HuH-7 (cell line): Measurements from ENCODE around the gene LRRFIP1.
"Not testable (repeated sequence)": the region's sequence is repeated elsewhere in the genome, so short reads cannot be mapped to it uniquely, and the experiment has no call there.

Experiments
- DNase-seq: peaks from one replicate; pipeline ENCODE4 v3.0.0; 2011; ENCODE audit warnings: low spot score

Gene LRRFIP1

DNA sequence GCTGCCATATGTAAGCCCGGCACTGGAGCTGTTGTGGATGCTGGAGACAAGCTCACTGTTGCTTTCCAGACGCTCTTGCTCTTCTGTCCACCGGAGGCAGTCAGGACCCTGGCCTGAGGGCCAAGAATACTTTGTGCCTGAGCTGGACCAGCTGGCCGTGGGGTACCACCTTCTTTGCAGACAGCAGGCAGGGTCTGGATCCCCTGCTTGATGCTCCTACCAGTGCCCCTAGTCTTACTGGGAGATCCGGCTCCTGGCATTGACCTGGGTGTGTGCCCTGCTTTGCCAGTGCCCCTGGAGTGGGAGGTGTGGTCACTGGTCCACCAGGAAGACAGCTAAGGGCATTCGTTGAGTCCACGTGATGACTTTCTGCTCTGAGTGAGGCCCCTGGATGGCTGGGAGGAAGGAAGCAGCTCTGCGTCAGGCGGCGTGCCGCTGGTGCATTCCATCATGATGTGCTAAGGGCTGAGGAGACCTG lies 59.3 kb downstream of the LRRFIP1 start:
- DNase-seq, result peak; percentile 44

DNA sequence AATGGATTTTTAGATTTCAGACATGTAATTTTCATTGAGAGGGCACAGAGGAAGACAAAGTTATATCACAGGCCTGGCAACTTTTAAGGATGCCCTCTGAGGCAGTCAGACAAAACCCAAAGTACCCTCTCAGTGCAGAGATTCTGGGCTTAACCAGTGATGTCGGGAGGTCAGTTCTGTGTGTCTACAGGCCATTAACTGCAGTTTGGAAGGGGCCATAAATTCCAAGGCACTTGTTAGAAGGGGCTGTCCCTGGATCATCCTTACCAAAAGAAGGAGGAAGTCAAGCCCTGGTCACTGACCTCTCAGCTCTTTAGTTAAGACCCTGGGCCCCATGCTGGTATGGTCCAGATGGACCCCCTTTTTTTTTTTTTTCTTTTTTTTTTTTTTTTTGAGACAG lies 60.7 kb downstream of the LRRFIP1 start:
- DNase-seq, result no peak

DNA sequence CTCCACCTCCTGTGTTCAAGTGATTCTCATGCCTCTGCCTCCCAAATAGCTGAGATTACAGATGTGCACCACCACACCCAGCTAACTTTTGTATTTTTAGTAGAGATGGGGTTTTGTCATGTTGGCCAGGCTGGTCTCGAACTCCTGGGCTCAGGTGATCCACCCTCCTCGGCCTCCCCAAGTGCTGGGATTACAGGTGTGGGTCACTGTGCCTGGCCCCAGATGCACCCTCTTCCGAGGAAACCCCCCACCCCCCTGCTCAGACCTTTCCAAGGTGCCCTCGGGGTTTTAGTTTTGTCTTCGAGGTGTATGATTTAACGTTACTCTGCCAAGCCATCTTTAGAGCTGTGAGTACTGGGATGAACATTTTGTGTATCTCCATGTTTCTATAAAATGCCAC lies 61.2 kb downstream of the LRRFIP1 start:
- DNase-seq, result not testable (repeated sequence)

DNA sequence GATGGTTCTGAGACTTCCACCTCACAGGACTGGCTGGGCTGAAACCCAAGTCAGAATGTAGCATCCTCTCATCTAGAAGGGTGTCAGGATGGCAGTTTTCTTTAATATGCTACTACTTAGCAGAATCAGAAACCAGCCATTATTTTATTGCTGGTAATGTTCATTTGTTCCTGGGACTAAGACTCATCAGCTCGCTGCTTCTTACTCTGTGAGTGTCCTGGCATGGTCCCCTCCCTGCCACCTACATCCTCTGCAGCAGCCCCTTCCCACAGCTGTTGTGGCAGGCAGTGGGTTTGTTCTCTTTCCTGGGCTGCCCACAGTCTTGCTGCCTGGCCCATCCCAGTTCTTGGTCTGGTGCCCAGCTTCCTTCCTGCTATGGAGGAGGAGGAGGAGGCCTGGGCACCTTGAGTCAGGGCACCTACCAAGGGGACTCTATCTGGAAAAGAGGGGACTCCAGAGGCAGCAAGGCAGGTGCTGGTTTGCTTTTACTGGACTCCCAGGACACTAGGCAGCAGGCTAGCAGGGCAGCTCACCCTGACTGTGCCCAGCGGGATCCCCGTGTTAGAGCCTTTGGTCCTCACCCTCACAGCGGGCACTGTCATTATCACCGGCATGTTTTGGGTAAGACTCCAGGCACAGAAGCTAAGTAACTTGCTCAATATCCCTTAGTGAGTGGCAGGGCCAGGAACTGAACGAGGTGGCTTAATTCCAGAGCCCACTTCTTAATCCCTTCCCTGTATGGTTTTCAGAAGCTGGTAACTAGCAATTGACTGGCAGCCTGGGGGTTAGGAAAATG lies 62.1 kb downstream of the LRRFIP1 start:
- no peak for DNase-seq

DNA sequence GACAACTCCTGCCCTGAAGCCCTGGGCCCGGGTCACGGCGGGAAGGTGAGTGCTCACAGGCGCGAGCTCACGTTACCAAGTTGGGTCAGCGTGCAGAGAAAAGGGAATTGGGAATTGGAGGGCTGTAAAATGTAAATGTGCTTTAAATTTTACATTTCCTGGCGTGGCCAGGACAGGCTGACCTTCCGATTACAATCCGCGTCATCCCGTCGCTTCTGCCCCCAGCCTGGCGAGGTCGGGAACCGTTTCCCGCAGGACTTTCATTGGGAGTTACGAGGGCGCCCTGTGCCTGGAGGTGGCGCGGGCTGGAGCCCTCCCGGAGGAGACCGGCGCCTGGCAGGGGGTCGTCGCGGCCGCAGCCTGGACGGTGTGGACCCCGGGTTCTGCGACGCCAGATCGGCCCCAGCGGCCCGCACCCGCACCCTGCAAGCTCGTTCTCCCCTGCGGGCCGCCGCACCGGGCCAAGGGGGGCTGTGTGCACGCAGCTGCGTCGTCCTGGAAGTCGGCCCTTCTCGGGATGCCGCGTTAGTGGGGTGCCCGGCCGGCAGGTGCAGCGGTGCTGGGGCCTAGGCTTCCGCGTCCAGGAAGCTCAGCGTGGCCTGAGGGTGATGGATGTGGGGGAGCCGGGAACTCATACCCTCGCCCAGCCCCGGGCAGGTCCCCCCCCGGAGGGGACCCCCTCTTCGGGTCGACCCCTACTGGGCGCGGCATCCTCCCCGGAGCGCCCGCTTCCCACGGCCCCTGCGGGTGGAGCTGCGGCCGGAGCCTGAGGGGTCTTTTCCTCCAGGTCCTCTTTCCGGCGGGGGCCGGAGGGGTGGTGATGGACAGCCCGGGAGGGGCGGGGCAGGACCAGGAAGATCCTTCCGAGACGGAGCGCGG lies 63.9 kb downstream of the LRRFIP1 start:
- DNase-seq, result no peak

DNA sequence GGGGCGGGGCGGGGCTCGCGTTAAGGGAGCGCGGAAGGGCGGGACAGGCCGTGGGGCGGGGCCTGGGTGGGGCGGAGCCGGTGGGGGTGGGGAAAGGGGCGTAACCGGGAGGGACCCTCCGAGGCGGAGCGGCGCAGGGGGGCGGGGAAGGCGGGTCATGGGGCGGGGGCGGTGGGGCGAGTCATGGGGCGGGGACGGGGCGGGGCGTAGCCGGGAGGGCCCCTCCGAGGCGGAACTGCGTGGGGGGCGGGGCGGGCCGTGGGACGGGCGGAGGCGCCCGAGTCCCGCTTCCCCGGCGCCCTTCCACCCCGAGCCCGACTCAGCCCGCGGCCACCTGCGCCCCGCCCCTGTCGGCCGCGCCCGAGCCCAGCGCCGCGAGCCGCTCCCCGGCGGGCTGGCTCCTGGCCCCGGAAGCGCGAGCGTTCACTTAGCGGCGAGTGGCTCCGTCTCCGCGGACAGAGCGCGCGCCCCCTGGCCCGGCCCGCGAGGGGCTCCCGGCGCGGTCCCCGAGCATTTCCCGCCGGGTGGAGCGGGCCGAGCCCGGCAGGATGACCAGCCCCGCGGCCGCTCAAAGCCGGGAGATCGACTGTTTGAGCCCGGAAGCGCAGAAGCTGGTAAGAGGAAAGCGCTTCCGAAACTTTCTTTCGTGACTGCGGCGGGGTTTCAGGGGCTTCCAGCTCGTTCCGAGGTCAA lies 64.7 kb downstream of the LRRFIP1 start:
- DNase-seq, result peak; percentile 89

DNA sequence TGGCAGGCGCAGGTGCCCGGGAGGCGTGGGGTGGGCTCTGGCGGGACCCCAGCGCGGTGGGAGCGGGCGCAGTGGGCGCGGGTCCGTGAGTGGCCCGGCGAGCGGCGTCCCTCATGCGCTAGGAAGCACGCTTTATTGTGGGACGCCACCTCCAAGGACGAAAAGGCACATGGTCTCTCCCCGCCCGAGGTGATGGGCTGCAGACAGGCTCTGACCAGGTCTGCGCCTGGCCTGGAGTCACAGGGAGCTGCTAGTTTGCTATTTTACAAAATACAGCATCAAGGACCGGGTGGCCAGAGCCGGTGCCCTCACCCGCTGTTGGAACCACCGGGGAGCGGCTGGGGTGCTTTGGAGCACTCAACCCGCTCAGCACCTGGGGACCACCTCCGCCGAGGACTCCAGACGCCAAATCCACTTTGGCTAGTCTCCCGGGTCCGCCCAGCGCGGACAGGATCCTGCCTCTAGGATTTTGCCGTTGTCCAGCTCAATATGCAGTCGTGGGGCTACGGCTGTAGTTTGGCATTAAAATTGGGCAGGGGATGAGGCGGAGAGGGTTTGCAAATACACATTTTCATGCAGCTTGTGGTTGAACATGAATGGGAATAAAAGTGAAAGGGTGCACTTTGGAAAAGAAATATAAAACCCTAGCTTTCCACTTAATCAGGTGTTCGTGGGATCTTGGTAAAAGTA lies 65.4 kb downstream of the LRRFIP1 start:
- no peak for DNase-seq

DNA sequence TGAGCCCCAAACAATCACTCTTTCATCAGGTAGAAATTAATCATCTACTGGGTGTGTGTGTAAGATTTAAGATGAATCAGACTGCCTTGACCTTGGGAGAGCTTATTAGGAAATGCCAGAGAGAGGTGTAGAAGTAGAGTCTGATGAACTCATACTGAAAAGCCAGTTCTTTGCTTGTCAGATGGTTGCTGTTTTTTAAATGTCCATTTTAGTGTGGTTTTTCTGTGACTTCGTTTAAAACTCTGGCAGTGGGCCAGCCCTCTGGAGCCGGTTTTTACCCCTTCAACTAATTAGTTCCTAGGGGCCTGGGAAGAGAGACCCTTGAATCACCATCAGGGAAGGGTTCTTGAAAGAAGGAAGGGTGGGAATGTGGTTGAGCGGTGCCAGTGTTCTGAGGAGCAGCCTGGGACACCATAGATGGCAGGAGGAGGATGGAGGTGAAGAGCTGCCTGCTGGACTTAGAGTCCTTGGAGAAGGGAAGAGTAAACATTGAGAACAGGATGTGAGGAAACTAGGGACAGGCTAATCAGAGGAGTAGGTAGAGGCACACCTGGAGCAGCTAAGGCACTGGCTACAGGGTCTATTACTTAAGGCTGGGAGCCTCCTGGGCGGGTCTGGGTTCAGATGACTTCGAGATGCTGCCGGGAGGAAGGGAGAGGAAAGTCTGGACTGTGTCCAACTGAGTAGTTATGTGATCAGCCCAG lies 66.1 kb downstream of the LRRFIP1 start:
- no peak for DNase-seq

DNA sequence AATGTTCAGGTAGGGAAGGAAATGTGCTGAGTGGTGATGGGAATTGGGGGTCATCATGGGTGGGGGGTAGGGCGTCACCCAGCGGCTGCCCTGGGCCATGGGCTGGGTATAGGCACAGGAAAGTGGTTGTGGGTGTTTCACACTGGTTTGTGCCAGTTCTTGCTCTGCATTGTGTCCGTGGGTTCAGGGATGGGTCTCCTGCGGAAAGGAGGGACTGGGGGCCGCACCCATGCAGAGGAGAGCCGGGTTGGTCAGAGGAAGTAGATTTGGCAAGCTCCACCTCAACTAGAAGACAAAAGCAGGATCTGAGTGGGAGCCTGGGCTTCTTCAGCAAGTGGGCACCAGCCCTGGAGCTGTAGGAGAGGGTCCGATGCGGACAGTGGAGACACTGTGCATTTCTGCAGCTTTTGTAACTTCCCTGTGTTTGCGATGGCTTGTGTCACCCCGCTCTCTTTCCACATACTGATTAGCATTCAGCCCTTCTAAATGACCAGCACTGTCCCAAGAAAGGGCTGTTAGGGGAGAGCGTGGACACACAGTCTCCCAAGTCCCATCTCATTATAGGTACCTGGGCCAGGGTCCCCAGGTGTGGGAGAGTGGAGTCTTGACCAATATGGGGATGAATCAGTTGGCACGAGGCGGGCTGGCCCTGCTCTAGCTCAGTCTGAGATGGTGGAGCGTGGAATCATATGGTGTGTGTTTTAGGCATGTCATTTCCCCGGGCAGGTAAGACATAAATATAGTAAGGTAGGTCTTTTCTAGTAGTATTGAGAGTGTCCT lies 67.2 kb downstream of the LRRFIP1 start:
- DNase-seq, result no peak

DNA sequence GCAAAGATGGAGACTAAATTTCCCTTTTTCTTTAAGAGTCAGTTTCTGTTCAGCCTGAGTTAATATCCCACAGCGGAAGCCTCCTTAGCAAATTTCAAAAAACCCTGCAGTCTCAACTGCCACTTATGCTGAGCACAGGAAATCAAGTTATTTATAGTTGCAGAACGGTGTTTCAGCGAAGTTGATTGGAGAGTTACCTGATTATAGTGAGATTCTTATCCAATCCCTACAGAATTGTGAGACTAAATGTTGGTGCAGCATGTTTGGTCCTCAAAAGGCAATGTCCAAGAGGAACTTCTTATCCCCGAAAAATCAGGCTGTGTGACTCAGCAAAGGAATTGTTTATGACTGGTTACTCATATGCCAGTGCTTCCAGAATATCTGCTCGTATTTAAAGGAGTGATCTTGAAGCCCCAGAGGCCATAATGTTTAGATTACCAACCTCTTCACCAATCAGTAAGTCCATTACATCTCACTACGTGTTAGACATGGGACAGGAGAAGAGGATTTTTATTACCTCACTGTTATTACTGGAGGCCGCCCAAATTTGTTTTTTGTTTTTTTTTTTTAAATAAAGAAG lies 67.9 kb downstream of the LRRFIP1 start:
- no peak for DNase-seq

DNA sequence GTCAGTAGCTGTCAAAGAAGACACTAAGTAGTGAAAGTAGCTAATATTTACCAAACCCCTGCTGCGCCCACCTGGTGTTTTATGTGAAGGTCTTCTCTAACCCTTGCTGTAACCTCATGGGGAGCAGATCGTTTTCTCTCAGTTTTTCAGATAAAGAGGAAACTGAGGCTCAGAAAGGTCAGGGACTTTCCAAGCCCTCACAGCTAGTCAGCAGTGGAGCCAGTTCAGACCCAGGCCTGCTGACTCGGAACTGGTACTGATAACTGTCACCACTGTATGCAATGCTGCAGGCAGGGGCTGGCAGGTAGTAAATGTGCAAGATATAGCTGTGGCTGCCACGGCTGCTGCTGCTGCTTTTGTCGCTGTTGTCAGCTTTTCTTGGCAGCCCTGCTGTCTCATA lies 69.1 kb downstream of the LRRFIP1 start:
- DNase-seq, result no peak

DNA sequence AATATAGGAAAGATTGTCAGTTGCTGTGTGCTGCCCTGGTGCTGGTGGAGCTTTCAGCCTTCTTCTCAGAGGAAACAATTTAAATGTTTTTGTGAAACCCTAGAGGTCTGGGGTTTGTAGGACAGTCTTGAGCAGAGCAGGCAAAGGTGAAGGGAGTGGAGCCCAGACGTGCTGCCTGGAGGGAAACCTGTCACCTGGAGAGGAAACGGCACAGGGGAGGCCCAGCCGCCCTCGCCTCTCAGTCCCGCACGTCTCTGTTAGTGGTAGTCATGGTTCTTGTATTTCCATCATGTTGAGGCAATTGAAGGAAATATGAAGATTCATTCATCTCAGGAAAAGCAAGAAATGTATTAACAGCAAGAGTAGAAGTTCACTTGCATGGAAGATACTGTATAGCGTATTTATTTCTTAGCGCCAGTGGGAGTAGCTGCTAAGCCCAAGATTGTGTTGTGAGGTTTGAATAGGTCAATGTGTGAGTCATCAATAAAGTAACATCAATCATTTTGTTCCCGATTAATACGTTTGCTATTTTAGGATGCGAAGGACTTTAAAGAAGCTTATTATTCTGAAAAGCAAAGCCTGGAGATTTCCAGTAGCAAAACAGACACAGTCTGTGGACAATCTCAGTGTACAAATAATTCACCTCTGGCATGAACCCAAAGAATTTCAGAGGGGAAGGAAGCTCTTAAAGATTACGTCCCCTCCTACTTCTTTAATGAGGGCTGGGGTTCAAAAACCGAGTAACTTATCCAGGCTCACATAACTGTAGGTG lies 70.4 kb downstream of the LRRFIP1 start:
- DNase-seq, result no peak

DNA sequence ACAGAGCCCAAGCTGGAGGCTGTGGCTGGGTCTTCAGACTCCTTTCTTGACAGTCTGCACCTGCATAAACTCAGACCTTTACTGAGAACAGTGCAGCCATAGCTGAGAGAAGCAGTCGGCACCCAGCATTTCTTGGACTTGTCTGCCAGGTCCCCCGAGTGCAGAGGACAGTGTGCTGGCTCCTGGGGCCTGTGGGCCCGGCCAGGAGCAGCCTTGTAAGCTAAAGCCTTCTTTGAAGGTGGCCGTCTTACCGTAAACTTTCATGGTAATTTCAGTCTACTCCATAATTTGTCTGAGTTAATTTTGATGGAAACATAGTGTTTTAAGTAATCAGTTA lies 70.9 kb downstream of the LRRFIP1 start:
- DNase-seq, result no peak

DNA sequence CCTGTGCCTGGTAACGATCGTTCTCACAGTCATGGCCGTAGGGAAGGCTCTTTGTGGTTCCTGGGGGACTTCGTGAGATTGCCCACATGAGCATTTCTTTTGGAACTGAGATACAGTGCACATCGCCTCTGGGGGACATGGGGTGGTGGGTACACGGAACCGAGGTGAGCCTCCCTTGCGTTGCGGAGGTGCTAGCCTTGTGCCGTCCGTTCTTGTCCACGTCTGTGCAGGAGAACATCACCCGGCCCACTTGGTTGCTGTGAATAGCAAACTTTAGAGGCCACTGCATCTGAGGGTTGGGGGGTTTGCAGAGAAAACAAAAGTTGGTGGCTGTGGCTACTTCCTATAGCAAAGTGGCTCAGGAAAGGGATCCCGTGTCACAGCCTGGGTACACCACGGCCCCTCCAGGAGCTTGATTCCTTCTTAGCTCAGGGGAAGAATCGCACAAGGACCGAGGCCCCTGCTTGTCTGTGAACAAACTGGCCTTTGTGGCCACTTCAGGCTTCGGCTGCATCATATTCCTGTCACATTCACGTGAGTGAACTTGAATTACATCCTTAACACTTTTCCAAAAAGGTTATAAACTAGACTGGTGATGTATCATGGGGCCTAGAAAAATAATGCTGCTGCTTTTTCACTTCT lies 72.6 kb downstream of the LRRFIP1 start:
- no peak for DNase-seq

DNA sequence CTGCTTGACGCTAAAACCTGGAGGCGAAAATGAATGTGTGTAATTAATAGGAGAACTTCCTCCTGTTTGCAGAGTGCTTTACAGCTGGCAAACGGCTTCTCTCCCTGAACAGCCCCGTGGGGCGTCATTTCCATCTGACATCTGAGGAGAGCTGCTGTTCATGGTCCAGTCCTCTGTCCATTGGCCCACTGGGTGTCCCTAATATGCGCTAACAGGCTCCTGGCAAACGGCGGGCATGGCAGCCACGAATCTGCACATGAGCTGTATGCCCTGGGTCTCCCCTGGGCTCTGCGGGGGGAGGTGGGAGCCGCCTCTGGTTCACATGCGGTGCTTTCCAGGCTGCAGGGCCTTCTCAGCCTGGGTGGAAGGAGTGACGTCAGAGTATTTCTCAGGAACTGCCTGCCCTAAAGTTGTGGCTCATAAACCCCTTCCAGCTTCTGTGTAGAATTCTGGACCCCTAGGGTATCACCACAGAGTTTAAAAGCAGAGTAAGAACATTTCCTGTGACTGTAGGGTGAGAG lies 73.2 kb downstream of the LRRFIP1 start:
- no peak for DNase-seq

DNA sequence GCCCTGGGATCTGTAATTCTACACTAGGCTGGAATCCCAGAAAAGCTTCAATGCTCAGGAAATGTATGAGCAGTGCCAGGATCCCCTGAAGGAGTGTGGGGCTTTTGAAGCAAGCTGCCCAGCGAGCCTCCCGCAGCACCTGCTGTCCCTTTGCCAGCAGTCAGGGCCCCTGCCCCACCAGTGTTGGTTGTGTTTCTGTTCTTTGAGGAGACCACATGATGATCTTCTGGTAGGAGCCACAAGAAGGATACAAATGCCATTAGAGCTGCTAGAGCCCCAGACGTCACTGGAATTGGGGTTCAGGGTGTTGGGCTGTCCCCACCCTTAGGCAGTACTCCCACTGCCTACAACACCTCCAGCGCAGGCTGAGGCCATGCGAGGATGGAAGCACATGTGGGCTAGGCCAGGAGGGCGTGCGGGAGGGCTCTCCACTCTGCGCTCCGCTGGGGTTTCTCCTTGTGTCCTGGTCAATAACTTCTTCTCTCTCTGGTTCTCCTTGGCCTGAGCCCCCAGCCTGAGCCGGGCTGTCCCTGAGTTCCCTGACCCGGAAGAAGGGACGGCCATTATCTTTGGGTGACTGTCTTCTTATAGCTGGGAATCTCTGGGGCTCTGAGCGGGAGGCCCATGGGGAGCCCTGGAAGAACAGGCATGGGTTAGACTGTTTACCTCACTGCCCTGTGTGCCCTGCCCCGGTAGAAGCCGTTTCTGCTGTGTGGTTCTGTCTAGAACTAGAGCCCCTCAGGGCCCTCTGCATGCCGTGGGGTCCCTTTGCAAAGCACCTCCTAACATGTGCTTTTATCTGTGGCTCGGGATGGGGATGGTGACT lies 73.9 kb downstream of the LRRFIP1 start:
- no peak for DNase-seq

DNA sequence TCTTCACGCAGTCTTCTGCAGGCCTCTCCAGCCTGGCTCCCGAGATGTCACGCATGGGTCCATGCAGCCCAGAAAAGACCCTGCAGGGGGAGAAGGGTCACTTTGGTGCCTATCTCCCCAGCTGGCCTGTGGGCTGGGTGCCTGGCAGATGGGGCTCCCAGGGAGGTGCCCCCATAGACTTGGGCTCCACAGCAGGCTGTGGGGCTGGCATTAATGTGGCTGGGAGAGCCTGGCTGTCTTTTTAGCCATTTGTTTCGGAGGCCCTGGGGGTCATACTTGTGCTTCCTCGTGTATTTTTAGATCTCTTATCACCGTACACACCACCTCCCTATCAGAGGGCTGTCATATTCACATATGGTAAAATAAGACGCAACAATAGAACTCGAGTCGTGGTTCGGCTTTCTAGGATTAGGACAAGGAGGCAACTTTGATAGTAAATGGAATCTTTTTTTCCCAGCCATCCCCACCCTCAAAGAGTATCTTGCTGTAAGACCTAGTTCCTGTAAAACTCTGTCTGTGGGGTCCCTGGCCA lies 74.5 kb downstream of the LRRFIP1 start:
- DNase-seq, result no peak
